ENCODE data around the gene LIN37.

DNA sequence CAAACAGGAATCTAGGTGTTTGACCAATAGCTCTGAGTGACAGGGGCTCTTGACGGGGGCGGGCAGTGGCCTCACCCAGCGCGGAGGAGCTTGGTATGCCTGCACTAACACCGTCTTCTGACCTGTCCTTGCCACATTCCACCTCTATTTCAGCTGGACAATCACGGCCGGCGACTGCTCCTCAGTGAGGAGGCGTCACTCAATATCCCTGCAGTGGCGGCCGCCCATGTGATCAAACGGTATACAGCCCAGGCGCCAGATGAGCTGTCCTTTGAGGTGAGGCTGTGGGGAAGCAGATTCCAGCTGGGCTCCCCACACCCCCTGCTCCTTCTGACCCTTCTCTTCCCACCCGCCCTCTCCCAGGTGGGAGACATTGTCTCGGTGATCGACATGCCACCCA, 31.7 kb downstream of the LIN37 start:
- no peak for TF ChIP-seq RBM39 (IDR thresholded peaks at IDR 0.05; ENCODE audit: low read depth, low read length, poor library complexity, severe bottlenecking)
- TF ChIP-seq, protein P1, sequence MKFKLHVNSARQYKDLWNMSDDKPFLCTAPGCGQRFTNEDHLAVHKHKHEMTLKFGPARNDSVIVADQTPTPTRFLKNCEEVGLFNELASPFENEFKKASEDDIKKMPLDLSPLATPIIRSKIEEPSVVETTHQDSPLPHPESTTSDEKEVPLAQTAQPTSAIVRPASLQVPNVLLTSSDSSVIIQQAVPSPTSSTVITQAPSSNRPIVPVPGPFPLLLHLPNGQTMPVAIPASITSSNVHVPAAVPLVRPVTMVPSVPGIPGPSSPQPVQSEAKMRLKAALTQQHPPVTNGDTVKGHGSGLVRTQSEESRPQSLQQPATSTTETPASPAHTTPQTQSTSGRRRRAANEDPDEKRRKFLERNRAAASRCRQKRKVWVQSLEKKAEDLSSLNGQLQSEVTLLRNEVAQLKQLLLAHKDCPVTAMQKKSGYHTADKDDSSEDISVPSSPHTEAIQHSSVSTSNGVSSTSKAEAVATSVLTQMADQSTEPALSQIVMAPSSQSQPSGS (CRISPR knock-in tag; IDR thresholded peaks at IDR 0.05): no peak
- TF ChIP-seq POLR2A (IDR thresholded peaks at IDR 0.05; ENCODE audit: insufficient read depth in 1 of 2, low read depth in 2 of 2, low read length in 2 of 2): no peak
- TF ChIP-seq SMARCC2 (IDR thresholded peaks at IDR 0.05): no peak
- TF ChIP-seq TBP (CRISPR knock-in tag; IDR thresholded peaks at IDR 0.05): no peak
- TF ChIP-seq, protein P2, sequence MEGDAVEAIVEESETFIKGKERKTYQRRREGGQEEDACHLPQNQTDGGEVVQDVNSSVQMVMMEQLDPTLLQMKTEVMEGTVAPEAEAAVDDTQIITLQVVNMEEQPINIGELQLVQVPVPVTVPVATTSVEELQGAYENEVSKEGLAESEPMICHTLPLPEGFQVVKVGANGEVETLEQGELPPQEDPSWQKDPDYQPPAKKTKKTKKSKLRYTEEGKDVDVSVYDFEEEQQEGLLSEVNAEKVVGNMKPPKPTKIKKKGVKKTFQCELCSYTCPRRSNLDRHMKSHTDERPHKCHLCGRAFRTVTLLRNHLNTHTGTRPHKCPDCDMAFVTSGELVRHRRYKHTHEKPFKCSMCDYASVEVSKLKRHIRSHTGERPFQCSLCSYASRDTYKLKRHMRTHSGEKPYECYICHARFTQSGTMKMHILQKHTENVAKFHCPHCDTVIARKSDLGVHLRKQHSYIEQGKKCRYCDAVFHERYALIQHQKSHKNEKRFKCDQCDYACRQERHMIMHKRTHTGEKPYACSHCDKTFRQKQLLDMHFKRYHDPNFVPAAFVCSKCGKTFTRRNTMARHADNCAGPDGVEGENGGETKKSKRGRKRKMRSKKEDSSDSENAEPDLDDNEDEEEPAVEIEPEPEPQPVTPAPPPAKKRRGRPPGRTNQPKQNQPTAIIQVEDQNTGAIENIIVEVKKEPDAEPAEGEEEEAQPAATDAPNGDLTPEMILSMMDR (CRISPR knock-in tag; IDR thresholded peaks at IDR 0.05): no peak
- TF ChIP-seq TCF12 (IDR thresholded peaks at IDR 0.05): no peak
- no peak for TF ChIP-seq TCF12 (CRISPR knock-in tag; IDR thresholded peaks at IDR 0.05)
